Loucy (cell line): ENCODE measurements around the gene YWHAQ.

Experiments
- EZH2phosphoT487 ChIP-seq: fragments of 200-600 bp; IDR thresholded peaks from 2 replicates; pipeline ENCODE4 v1.6.1; 2018; ENCODE audit warnings: antibody characterized with exemption, mild to moderate bottlenecking, moderate library complexity, borderline replicate concordance
- TF ChIP-seq, protein P1 (sequence below): fragments of 200-600 bp; sonication (generic); conservative IDR thresholded peaks from 2 replicates; pipeline ENCODE4 v1.5.1; 2014; ENCODE audit warnings: mild to moderate bottlenecking, antibody characterized with exemption, low read length

DNA sequence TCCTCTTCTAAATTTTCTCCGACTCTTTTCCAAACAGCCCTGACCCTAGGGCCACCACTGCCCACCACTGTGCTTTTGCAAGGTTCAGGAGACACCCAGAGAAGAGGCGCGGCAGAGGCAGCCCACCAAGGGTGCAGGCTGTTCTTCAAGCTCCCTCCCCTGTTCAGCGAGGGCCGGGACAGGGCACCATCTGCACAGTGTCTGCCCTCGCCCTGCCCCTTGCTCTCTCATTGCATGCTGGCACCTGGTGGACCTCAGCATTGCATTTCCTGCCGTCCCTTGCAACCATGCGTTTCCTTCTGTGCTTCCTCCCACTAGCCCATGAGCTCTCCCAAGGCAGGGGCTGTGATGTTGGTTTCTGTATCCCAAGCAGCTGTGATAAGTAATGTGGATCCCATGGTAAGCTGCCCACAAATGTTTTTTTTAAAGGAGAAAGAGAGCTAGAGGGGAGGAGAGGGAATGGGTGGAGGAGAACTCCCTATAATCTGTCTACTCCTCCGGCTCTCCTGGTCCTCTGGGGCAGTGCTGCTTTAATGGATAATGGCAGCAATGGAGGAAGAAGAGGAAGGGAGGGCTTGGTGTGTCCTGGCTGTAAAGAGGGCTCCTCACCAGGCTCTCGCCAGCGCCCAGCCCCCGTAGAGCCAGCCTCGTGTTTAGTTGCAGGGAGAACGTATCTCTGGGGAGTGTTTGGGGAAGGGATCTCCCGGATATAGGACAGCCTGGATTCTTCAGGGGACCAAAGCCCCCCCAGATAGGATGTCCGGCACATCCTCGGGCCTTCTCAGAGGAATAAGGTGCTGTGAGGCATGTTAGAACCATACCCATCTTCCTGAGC is 15.6 kb upstream of the YWHAQ start:
- TF ChIP-seq, protein P1, sequence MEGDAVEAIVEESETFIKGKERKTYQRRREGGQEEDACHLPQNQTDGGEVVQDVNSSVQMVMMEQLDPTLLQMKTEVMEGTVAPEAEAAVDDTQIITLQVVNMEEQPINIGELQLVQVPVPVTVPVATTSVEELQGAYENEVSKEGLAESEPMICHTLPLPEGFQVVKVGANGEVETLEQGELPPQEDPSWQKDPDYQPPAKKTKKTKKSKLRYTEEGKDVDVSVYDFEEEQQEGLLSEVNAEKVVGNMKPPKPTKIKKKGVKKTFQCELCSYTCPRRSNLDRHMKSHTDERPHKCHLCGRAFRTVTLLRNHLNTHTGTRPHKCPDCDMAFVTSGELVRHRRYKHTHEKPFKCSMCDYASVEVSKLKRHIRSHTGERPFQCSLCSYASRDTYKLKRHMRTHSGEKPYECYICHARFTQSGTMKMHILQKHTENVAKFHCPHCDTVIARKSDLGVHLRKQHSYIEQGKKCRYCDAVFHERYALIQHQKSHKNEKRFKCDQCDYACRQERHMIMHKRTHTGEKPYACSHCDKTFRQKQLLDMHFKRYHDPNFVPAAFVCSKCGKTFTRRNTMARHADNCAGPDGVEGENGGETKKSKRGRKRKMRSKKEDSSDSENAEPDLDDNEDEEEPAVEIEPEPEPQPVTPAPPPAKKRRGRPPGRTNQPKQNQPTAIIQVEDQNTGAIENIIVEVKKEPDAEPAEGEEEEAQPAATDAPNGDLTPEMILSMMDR = no peak
- TF ChIP-seq EZH2phosphoT487 = no peak
